HepG2 (cell line): ENCODE data around the gene TPO. TPM values are rescaled to one million over a fixed set of nuclear protein-coding genes. Genes with fewer than 3 reads are reported as not detected.
A peak's percentile ranks its signal among the peaks of the same experiment; 100 is the strongest.

ENCODE experiments used
- ATAC-seq: fragments of 200-7000 bp; cut with Tn5 transposase; 3 replicates; pipeline ENCODE4 v1.9.1; 2020; ENCODE audit warnings: mild to moderate bottlenecking, moderate library complexity
- BruUV-seq: library from RNA; stranded (reverse); fragments of 400-500 nt; replicated peaks from 2 replicates; lab custom pipeline; 2021; lab: Mats Ljungman, UMichigan
- CTCF ChIA-PET: fragments of 300-600 bp; formaldehyde crosslinking; extraction: SDS; loops from one replicate; lab custom pipeline; 2021; ENCODE audit warnings: low total read pairs, inconsistent platforms, low intra/inter-chr PET ratio; lab: Yijun Ruan, JAX
- POLR2A ChIA-PET: fragments of 350-600 bp; sonication (Branson Sonifier 250); formaldehyde crosslinking; loops from one replicate; lab custom pipeline; 2020; ENCODE audit warnings: antibody characterized with exemption, inconsistent platforms; lab: Yijun Ruan, JAX
- DNase-seq: peaks from one replicate; pipeline ENCODE4 v3.0.0-alpha.2; 2015; ENCODE audit warnings: low spot score
- FAIRE-seq: peaks from 3 replicates; lab custom pipeline; 2011; peaks lifted over from hg19 to GRCh38; lab: Jason Lieb, UNC
- H2AFZ ChIP-seq: one replicate; pipeline ENCODE4 v1.6.1; 2011; ENCODE audit warnings: low read length, inconsistent platforms
- H3K27ac ChIP-seq: fragments of 300-600 bp; 3 replicates; pipeline ENCODE4 v1.8.0; 2011; ENCODE audit warnings: mixed run types, mild to moderate bottlenecking, mixed read lengths, low read length, inconsistent platforms; ENCODE audit not compliant: insufficient read depth; ENCODE audit errors: extremely low read length
- H3K27me3 ChIP-seq, 2 experiments: fragments of 200-600 bp in 1 of 2; 2 replicates in 1 of 2; 3 replicates in 1 of 2; pipeline versions ENCODE4 v1.6.0 to v1.8.0; 2011; ENCODE audit warnings: low read length in 2 of 2, mild to moderate bottlenecking in 2 of 2, moderate library complexity in 2 of 2, inconsistent platforms in 1 of 2; ENCODE audit not compliant: insufficient read depth in 2 of 2, control insufficient read depth in 1 of 2
- H3K36me3 ChIP-seq, 2 experiments: fragments of 200-600 bp in 1 of 2; replicated peaks in 1 of 2; 2 replicates in 1 of 2; 3 replicates in 1 of 2; pipeline versions ENCODE4 v1.5.1 to v1.8.0; 2011; ENCODE audit warnings: low read length in 2 of 2, inconsistent platforms in 1 of 2; ENCODE audit not compliant: insufficient read depth in 2 of 2, control insufficient read depth in 1 of 2
- H3K4me1 ChIP-seq: 2 replicates; pipeline ENCODE4 v1.5.1; 2012; ENCODE audit warnings: low read length, inconsistent platforms; ENCODE audit not compliant: insufficient read depth
- H3K4me2 ChIP-seq: 2 replicates; pipeline ENCODE4 v1.6.0; 2011; ENCODE audit warnings: low read depth, low read length, inconsistent platforms
- H3K4me3 ChIP-seq, 3 experiments: fragments of 200-600 bp in 1 of 3; sonication (generic), shearing (Covaris generic) in 1 of 3; replicated peaks in 1 of 3; 2 replicates each; pipeline ENCODE4 v1.5.1; 2011 to 2016; ENCODE audit warnings: low read length in 3 of 3, inconsistent platforms in 2 of 3, low read depth in 2 of 3, mild to moderate bottlenecking in 2 of 3, control low read depth in 1 of 3, mixed read lengths in 1 of 3; ENCODE audit not compliant: insufficient read depth in 1 of 3
- H3K79me2 ChIP-seq: one replicate; pipeline ENCODE4 v1.6.1; 2011; ENCODE audit warnings: low read length, inconsistent platforms; ENCODE audit not compliant: insufficient read depth
- H3K9ac ChIP-seq: 2 replicates; pipeline ENCODE4 v1.6.0; 2011; ENCODE audit warnings: mild to moderate bottlenecking, low read depth, low read length, inconsistent platforms; ENCODE audit not compliant: insufficient read depth
- H3K9me3 ChIP-seq: 2 replicates; pipeline ENCODE4 v1.5.1; 2012; ENCODE audit warnings: mild to moderate bottlenecking, low read length
- H4K20me1 ChIP-seq: 2 replicates; pipeline ENCODE4 v1.6.0; 2011; ENCODE audit warnings: inconsistent platforms, mild to moderate bottlenecking, low read length, moderate library complexity; ENCODE audit not compliant: insufficient read depth
- STAG1 ChIP-seq: sonication (generic); formaldehyde crosslinking; IDR thresholded peaks from 2 replicates; pipeline ENCODE4 v1.4.0; 2020; ENCODE audit warnings: missing genetic modification reagents
- ZMYM2 ChIP-seq: sonication (generic); formaldehyde crosslinking; IDR thresholded peaks from 2 replicates; pipeline ENCODE4 v1.8.0; 2022; ENCODE audit warnings: mild to moderate bottlenecking, missing genetic modification reagents
- WGBS: methylation state at CpG from one replicate; pipeline ENCODE4 v1.1.6; 2017; ENCODE audit warnings: low lambda C conversion rate; 5-methylcytosine and 5-hydroxymethylcytosine counted together
- in situ Hi-C: cut with HindIII; loops from 2 replicates; pipeline ENCODE4 v1.10.0; 2017; ENCODE audit warnings: low pct_unique_long_range_greater_than_20kb; ENCODE audit not compliant: extremely low pct_ligation_motif_present
- intact Hi-C: fragments of 100-400 bp; cut with micrococcal nuclease; formaldehyde crosslinking; loops from one replicate; pipeline ENCODE4 v1.10.0; 2022; ENCODE audit not compliant: unreplicated experiment
- polyA plus RNA-seq, 8 experiments: library from polyadenylated mRNA; depleted of rRNA in 3 of 8; stranded (reverse) in 7 of 8; unstranded in 1 of 8; fragments of >200 nt; fragmentation: Illumina TruSeq in 4 of 8; extraction: Trizol in 4 of 8; gene quantifications; 2 replicates each; pipeline versions ENCODE4 v1.2.1 to v1.2.3, GENCODE V29; 2011 to 2016; ENCODE audit warnings: low read depth in 4 of 8, missing spikeins in 1 of 8, mixed read lengths in 1 of 8; ENCODE audit not compliant: insufficient read depth in 1 of 8
- total RNA-seq, 5 experiments: library from RNA; depleted of rRNA; stranded (reverse); fragments of >200 nt; fragmentation: Illumina TruSeq; extraction: Trizol; gene quantifications; 2 replicates each; pipeline ENCODE4 v1.2.3, GENCODE V29; 2016; ENCODE audit warnings: low read depth in 1 of 5
- TF ChIP-seq, protein P1 (sequence below): sonication (generic); formaldehyde crosslinking; IDR thresholded peaks from 2 replicates; pipeline ENCODE4 v1.5.0; 2020; ENCODE audit warnings: mild to moderate bottlenecking, missing genetic modification reagents, moderate library complexity

The TPO gene
- total and polyA plus RNA-seq, 2 of the 13 experiments (the other 11 are each of a cell fraction or from before 2014, with no cell fraction given) = not detected

DNA sequence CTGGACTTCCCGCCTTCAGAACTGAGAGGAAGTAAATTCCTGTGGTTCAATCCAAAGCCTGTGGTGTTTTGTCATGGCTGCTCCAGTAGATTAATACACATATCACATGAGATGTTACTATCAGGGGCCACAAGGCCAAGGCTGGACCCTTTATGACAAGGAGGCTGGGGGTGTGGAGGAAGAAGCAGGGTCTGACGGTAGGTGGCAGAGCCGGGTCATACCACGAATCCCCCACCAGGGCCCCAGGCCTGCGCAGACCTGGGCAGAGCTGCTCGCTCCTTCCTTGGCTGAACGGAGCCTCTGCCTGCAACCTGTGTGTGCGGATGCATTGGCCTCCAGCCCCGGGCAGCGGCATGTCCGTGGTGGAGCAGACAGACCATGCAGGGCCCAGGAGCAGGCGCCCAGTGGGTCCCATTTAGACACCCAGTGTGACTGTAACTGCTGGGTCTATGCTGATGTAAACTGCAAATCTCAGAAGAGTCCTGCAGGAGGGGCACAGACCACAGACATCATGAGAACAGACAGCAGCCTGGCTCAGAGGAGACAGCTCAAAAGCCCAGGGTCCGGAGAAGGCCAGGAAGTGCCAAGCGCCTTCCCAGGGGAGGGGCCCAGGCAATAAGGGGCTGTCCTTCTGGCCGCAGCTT, 175.8 kb downstream of the TPO start:
- Histone ChIP-seq H4K20me1 (no peaks in the 10 kb centered on the region), H3K36me3 (no peaks in the 10 kb centered on the region), H3K9me3 (no peaks in the 10 kb centered on the region), H2AFZ (no peak overlapping the region), H3K4me1 (no peaks in the 10 kb centered on the region), H3K79me2 (no peaks in the 10 kb centered on the region), H3K27me3 (peaks cover 20 to 78% of the 10 kb centered on the region in 2 experiments; a peak in 4 of 5 replicates), H3K4me3 (no peak overlapping the region), H3K4me2 (no peak overlapping the region), H3K9ac (no peak overlapping the region), H3K27ac (no peak overlapping the region)
- ATAC-seq (peak; percentile 67), FAIRE-seq (no peak), DNase-seq (no peak)
- in situ Hi-C loops (no loop called here), intact Hi-C loops (loop anchor here (2.0 kb wide), 1 partner anchor 228 kb away; no protein-coding TSS in a partner anchor)
- POLR2A ChIA-PET = no interaction called here
- TF ChIP-seq STAG1 (CRISPR knock-in tag) (peak; percentile 35), ZMYM2 (CRISPR knock-in tag) (no peak)
- TF ChIP-seq, protein P1, sequence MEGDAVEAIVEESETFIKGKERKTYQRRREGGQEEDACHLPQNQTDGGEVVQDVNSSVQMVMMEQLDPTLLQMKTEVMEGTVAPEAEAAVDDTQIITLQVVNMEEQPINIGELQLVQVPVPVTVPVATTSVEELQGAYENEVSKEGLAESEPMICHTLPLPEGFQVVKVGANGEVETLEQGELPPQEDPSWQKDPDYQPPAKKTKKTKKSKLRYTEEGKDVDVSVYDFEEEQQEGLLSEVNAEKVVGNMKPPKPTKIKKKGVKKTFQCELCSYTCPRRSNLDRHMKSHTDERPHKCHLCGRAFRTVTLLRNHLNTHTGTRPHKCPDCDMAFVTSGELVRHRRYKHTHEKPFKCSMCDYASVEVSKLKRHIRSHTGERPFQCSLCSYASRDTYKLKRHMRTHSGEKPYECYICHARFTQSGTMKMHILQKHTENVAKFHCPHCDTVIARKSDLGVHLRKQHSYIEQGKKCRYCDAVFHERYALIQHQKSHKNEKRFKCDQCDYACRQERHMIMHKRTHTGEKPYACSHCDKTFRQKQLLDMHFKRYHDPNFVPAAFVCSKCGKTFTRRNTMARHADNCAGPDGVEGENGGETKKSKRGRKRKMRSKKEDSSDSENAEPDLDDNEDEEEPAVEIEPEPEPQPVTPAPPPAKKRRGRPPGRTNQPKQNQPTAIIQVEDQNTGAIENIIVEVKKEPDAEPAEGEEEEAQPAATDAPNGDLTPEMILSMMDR (CRISPR knock-in tag) = peak; percentile 36
- CTCF ChIA-PET = interaction anchor here (1.5 kb wide), 1 partner anchor 180 kb away, joined by 4 read pairs; no protein-coding TSS in a partner anchor
- no TSS peak for BruUV-seq
- WGBS = 0% methylated on average over 3 of the region's 15 CpGs
